Uterus (tissue), 2 donors: ENCODE data around the gene EYA4.

Experiments used
- POLR2A ChIP-seq, 2 donors: fragments of 450-650 bp; IDR thresholded peaks; one replicate each; pipeline ENCODE4 v1.6.1; 2016; ENCODE audit warnings: antibody characterized with exemption in 2 of 2, mild to moderate bottlenecking in 1 of 2, moderate library complexity in 1 of 2
- TF ChIP-seq, protein P1 (sequence below), 4 experiments: fragments of 200-600 bp in 2 of 4; fragments of 450-650 bp in 2 of 4; sonication (generic) in 2 of 4; IDR thresholded peaks; one replicate each; pipeline ENCODE4 v1.5.1; 2016 to 2019; ENCODE audit warnings: antibody characterized with exemption in 4 of 4, mild to moderate bottlenecking in 2 of 4, moderate library complexity in 1 of 4

DNA sequence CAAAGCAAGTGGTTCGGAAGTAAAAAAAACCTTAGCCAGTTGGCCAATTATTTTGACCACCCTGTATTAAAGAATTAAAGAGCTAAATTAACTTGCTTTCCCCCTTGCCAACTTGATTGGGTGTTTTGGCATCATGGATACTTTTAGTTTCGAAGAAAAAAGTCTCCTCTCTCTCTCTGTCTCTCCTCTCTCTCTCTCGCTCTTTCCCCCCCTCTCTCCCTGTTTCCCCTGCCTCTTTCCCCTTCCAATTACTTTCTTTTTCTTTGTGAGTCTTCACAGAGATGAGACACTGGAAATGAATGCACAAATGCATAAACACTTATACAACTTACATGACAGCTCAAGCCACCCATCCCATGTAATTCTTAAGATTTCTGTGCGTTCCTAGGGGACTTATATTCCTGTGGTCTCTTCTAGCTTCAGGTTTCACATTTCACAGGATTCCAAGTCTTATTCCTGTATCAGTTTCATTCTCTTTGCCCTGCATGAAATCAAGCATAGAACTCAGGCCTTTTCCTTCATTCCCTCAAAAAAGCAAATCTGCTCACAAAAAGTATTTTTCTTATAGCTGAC lies 32.9 kb upstream of the EYA4 start:
- TF ChIP-seq POLR2A (IDR thresholded peaks at IDR 0.05): no peak
- TF ChIP-seq, protein P1, sequence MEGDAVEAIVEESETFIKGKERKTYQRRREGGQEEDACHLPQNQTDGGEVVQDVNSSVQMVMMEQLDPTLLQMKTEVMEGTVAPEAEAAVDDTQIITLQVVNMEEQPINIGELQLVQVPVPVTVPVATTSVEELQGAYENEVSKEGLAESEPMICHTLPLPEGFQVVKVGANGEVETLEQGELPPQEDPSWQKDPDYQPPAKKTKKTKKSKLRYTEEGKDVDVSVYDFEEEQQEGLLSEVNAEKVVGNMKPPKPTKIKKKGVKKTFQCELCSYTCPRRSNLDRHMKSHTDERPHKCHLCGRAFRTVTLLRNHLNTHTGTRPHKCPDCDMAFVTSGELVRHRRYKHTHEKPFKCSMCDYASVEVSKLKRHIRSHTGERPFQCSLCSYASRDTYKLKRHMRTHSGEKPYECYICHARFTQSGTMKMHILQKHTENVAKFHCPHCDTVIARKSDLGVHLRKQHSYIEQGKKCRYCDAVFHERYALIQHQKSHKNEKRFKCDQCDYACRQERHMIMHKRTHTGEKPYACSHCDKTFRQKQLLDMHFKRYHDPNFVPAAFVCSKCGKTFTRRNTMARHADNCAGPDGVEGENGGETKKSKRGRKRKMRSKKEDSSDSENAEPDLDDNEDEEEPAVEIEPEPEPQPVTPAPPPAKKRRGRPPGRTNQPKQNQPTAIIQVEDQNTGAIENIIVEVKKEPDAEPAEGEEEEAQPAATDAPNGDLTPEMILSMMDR (IDR thresholded peaks at IDR 0.05): no peak
